PC-3 (cell line): ENCODE measurements around the gene UBTD1.

Experiments used
- EZH2 ChIP-seq: fragments of 300-600 bp; sonication (generic); IDR thresholded peaks from one replicate; pipeline ENCODE4 v1.6.1; 2017; ENCODE audit warnings: antibody characterized with exemption, mild to moderate bottlenecking, low read length; ENCODE audit not compliant: unreplicated experiment
- EZH2phosphoT487 ChIP-seq: fragments of 300-600 bp; sonication (generic); IDR thresholded peaks from 2 replicates; pipeline ENCODE4 v1.6.1; 2018; ENCODE audit warnings: mild to moderate bottlenecking, antibody characterized with exemption, low read length, borderline replicate concordance
- TF ChIP-seq, protein P1 (sequence below): fragments of 300-600 bp; sonication (generic); conservative IDR thresholded peaks from 2 replicates; pipeline ENCODE4 v1.5.1; 2017; ENCODE audit warnings: antibody characterized with exemption, low read depth, mild to moderate bottlenecking, low read length

DNA sequence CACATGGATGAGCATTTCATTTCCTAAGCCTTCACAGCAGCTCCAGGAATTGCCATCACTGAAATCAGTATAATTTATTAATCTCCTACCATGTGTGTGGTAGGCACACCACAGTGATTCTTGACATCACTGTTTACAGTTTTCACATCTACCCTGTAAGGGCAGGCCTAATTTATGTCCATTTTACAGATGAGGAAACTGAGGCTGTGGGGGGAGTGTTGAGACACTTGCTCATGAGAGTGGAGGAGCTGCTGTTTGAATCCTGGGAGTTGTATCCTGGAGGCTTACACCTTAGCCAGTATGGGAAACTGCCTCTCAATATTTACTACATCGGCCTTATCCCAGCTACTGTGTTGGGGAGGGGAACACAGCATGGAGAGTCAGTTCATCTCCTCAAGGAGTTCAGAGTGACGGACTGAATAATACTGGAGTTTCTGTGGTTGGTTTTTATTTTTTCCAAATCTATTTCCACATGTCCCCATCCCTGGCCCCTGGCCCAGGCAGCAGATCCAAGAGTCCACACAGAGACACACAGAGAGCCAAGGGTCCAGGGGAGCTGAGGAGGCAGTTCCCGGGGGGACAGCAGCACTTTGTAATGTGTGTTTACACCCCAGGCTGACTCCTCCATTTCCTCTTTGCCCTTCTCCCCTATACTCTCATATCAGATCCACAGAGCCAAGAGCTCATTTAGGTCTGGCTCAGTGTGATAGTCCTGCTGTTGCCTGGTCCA is 13.2 kb downstream of the UBTD1 start:
- TF ChIP-seq EZH2 (no peak), EZH2phosphoT487 (no peak)
- TF ChIP-seq, protein P1, sequence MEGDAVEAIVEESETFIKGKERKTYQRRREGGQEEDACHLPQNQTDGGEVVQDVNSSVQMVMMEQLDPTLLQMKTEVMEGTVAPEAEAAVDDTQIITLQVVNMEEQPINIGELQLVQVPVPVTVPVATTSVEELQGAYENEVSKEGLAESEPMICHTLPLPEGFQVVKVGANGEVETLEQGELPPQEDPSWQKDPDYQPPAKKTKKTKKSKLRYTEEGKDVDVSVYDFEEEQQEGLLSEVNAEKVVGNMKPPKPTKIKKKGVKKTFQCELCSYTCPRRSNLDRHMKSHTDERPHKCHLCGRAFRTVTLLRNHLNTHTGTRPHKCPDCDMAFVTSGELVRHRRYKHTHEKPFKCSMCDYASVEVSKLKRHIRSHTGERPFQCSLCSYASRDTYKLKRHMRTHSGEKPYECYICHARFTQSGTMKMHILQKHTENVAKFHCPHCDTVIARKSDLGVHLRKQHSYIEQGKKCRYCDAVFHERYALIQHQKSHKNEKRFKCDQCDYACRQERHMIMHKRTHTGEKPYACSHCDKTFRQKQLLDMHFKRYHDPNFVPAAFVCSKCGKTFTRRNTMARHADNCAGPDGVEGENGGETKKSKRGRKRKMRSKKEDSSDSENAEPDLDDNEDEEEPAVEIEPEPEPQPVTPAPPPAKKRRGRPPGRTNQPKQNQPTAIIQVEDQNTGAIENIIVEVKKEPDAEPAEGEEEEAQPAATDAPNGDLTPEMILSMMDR = no peak
